HG02981 (cell line): Measurements from ENCODE around the gene BUB1.
"Not testable (repeated sequence)": the region's sequence is repeated elsewhere in the genome, so short reads cannot be mapped to it uniquely, and the experiment has no call there.

Experiments used
- ATAC-seq: cut with Tn5 transposase; IDR thresholded peaks from one replicate; pipeline ENCODE4 v1.9.1; 2021; ENCODE audit warnings: mild to moderate bottlenecking, moderate library complexity; ENCODE audit not compliant: unreplicated experiment

The BUB1 gene

DNA sequence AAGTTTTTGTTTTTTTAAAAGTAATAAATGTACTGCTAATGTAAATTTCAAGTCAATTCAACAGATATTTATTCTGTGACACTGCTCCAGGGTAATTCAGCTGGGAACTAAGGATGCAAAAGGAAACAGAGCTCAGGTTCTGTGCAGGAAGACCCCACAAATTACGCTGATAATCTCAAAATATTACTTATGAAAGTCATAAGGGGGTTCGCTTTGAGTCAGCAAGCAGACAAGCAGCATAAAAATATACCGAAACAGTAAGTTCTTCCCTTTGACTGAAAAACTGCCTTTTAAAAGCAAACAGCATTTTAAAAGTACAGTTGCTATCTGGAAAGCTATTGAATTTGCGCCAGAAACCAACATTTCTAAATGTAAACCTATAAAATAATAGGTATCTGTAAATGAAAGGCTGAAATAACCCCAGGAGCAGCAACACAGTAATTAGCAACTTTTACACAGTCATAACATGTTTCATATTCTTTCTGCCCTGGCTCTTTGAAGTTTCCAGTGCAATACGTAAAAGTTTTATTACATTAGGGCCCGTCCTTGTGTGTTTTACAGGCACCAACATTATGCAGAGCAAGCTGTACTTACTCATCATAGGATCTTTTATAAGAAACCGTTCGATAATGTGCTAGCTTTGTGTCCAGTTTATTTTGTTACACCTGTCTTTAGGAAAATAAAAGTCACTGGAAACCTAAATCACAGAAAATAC, 68.9 kb downstream of the BUB1 start:
- not testable (repeated sequence) for ATAC-seq

- not testable (repeated sequence) for ATAC-seq
These were observed 72.8 kb downstream of the BUB1 start for GRCh38 chr2:110605057-110605456.

- ATAC-seq: not testable (repeated sequence)
These were observed 73.8 kb downstream of the BUB1 start for GRCh38 chr2:110603917-110604591.

GRCh38 chr2:110602139-110602538, 75.7 kb downstream of the BUB1 start:
- not testable (repeated sequence) for ATAC-seq

DNA sequence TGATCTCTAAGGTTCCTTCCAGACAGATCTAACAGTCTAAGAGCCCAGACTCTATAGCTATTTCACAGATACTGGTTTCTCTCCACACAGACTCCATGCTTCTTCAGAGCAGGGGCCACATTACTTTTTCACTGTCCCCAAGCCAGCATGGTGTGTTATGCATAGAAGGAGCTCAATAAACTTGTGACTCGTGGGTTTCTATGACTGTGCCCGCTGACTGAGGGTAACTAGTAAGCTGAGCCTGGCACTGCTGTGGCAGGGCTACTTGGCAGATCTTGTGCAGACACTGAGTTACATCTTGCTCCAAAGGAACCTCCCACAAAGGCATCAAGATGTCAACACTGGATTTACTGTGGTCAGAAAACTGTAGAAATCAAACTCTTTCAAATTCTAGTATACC, 85.9 kb downstream of the BUB1 start:
- ATAC-seq: not testable (repeated sequence)

DNA sequence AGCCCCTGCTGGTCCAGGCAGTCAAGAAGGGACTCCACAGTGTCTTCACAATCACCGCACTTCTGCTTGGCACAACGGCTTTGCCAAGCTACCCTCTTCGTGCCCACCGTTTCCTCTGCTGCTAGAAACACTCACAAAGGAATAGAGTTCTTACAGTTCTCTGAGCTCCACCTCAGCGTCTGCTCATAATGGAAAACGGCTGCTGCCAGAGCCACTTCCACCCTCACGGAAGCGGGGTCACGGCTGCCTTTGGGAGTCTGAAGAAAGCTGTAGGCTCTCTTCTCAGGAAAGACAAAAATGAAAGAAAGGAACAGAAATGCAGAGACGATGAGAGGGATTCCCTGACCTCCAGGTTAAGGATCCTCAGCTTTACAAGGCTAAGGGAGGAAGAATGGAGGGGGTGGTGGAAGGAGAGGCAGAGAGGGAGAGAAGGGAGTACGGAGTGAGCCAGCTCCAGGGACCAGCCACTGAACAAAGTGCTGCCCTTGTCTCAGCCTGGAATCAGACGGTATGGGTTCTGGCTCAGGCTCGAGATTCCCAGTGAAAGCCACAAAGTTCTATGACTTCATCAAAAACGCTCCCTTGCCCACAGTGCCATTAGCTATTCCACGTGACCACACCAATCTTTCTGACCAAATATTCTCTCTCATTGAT, 88.1 kb downstream of the BUB1 start:
- ATAC-seq: not testable (repeated sequence)

GRCh38 chr2:110588520-110588919, 89.3 kb downstream of the BUB1 start:
- not testable (repeated sequence) for ATAC-seq
